ENCODE data around the gene IFI27L1.

DNA sequence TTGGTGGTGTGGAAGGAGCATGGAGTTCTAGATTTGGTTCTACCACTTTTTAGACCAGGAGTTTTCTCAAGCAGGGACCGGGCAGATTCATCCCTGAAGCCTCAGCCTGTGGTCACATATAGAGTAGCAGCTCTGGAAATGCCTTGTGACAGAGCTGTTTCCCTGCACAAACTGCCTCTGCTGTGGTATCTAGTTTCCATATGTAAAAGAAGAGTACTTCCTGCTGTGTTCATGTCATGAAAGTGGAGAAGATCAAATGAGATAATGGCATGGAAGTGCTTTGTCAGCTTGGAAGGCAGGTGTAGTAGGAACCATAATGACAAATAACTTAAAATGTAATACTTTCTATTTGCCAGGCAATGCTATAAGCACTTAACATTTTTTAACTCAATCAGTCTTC lies 28.9 kb upstream of the IFI27L1 start:
- TF ChIP-seq, protein P1, sequence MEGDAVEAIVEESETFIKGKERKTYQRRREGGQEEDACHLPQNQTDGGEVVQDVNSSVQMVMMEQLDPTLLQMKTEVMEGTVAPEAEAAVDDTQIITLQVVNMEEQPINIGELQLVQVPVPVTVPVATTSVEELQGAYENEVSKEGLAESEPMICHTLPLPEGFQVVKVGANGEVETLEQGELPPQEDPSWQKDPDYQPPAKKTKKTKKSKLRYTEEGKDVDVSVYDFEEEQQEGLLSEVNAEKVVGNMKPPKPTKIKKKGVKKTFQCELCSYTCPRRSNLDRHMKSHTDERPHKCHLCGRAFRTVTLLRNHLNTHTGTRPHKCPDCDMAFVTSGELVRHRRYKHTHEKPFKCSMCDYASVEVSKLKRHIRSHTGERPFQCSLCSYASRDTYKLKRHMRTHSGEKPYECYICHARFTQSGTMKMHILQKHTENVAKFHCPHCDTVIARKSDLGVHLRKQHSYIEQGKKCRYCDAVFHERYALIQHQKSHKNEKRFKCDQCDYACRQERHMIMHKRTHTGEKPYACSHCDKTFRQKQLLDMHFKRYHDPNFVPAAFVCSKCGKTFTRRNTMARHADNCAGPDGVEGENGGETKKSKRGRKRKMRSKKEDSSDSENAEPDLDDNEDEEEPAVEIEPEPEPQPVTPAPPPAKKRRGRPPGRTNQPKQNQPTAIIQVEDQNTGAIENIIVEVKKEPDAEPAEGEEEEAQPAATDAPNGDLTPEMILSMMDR (IDR thresholded peaks at IDR 0.05): no peak
- TF ChIP-seq, protein P2, sequence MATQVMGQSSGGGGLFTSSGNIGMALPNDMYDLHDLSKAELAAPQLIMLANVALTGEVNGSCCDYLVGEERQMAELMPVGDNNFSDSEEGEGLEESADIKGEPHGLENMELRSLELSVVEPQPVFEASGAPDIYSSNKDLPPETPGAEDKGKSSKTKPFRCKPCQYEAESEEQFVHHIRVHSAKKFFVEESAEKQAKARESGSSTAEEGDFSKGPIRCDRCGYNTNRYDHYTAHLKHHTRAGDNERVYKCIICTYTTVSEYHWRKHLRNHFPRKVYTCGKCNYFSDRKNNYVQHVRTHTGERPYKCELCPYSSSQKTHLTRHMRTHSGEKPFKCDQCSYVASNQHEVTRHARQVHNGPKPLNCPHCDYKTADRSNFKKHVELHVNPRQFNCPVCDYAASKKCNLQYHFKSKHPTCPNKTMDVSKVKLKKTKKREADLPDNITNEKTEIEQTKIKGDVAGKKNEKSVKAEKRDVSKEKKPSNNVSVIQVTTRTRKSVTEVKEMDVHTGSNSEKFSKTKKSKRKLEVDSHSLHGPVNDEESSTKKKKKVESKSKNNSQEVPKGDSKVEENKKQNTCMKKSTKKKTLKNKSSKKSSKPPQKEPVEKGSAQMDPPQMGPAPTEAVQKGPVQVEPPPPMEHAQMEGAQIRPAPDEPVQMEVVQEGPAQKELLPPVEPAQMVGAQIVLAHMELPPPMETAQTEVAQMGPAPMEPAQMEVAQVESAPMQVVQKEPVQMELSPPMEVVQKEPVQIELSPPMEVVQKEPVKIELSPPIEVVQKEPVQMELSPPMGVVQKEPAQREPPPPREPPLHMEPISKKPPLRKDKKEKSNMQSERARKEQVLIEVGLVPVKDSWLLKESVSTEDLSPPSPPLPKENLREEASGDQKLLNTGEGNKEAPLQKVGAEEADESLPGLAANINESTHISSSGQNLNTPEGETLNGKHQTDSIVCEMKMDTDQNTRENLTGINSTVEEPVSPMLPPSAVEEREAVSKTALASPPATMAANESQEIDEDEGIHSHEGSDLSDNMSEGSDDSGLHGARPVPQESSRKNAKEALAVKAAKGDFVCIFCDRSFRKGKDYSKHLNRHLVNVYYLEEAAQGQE (IDR thresholded peaks at IDR 0.05; ENCODE audit: insufficient read depth in 1 of 2, low read depth in 2 of 2, low read length in 1 of 2): no peak
- no peak for TF ChIP-seq TCF7L2 (IDR thresholded peaks at IDR 0.05; ENCODE audit: low read depth, low read length)

Measured in Panc1 (cell line).